GM10266 (cell line): ENCODE measurements around the gene CAVIN2.

Experiments
- DNase-seq: peaks from one replicate; pipeline ENCODE4 v3.0.0; 2012; ENCODE audit errors: extremely low spot score
- TF ChIP-seq, protein P1 (sequence below): IDR thresholded peaks from 2 replicates; pipeline ENCODE4 v1.5.1; 2012; ENCODE audit warnings: mild to moderate bottlenecking, low read depth; ENCODE audit not compliant: control insufficient read depth, insufficient read depth; ENCODE audit errors: missing control alignments

CAVIN2 gene

DNA sequence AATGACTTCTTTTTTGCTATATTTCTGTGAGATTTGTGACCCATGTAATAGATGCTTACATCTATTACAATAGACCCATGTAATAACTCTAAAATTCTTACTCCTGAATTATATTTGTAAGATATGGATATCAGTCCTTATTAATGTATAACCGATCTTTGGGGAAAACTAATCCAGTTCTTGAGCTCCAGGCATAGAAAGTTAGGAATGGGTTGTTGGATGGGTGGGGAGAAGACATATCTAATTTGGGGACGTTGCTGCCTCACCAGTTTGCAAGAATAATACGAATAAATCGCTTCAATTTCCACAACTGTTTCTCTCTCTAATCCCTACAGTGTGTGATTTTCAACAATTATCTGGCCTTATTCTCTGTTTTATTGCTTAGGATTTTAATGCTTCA is 13.5 kb downstream of the CAVIN2 start:
- no peak for DNase-seq

GRCh38 chr2:191832668-191833067 is 14.2 kb downstream of the CAVIN2 start:
- TF ChIP-seq, protein P1, sequence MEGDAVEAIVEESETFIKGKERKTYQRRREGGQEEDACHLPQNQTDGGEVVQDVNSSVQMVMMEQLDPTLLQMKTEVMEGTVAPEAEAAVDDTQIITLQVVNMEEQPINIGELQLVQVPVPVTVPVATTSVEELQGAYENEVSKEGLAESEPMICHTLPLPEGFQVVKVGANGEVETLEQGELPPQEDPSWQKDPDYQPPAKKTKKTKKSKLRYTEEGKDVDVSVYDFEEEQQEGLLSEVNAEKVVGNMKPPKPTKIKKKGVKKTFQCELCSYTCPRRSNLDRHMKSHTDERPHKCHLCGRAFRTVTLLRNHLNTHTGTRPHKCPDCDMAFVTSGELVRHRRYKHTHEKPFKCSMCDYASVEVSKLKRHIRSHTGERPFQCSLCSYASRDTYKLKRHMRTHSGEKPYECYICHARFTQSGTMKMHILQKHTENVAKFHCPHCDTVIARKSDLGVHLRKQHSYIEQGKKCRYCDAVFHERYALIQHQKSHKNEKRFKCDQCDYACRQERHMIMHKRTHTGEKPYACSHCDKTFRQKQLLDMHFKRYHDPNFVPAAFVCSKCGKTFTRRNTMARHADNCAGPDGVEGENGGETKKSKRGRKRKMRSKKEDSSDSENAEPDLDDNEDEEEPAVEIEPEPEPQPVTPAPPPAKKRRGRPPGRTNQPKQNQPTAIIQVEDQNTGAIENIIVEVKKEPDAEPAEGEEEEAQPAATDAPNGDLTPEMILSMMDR, result no peak
- no peak for DNase-seq

More for the DNA sequence above, 13.5 kb downstream of the CAVIN2 start:
- TF ChIP-seq, protein P1, result no peak

DNA sequence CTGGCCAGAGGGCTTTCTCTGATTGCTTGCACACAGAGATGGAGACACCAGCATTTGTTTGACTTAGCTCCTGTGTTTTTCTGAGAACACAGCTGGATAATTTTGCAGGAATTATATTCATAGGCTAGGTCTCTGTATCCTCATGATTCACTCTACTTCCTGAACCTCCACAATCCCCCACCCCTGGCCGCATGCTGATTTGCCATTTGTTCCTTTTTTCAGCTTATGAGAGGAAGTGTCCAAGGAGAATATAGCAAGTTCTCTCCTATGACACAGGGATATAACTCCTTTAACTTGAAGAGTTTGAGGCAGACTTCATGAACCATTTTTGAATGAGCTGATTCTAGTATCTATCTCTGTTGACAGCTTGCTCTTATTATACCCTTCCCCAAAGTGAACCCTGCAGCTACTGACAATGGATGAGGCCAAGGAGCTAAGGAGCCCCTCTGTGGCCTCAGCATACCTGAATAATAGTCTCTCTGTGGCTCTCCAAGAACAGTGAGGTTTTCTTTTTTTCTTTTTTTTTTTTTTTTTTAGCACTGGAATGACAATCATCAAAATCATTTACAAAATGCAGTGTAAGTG is 15.4 kb downstream of the CAVIN2 start:
- TF ChIP-seq, protein P1, result no peak
- DNase-seq, result no peak

- DNase-seq, result no peak
- TF ChIP-seq, protein P1, result no peak
Measured at GRCh38 chr2:191824398-191824797, 22.5 kb downstream of the CAVIN2 start.

DNA sequence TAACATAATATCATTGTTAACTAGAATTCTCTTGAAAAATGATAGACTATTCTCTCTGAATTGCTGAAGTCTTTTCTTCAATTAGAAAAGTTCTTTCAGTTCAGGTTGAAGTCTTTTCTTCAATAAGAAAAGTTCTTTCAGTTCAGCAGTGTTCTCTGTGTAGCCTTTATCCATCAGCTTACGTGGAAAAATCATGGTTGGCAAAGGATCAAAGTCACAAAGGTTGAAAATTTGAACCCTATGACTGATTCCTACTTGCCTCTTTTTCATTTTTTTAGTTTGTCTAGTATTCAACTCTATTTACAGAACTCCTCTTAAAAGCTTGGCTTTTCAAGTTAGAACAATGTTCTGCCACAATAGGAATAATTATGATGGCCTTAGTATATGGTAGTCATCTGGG is 25.8 kb downstream of the CAVIN2 start:
- TF ChIP-seq, protein P1, result no peak
- no peak for DNase-seq

- no peak for DNase-seq
- TF ChIP-seq, protein P1, result no peak
Measured at GRCh38 chr2:191818725-191819350, 28.1 kb downstream of the CAVIN2 start.

DNA sequence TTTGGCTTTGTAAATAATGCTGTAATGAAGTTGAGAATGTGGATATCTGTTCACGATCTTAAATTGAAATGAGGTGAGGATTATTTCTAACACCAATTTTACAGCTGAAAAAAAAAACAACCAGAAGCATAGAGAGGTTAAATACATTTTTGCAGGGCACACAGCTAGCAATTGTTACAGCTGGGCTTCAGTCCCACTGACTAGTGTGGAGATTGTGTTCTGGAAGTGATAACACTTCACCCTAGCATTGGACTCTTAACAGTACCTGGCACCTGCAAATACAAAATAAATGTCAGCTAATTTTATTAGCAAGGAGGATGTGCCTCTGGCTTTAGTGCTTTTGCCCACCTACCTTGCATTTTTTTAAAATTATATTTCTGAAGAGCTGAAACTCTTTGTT is 28.8 kb downstream of the CAVIN2 start:
- DNase-seq, result no peak
- TF ChIP-seq, protein P1, result no peak
